Measurements from ENCODE around the gene AGAP5. TPM values are rescaled to one million over a fixed set of nuclear protein-coding genes. Genes with fewer than 3 reads are reported as not detected.
"Not testable (repeated sequence)": the region's sequence is repeated elsewhere in the genome, so short reads cannot be mapped to it uniquely, and the experiment has no call there.

Gene AGAP5
- total and polyA plus RNA-seq, 9 of the 15 experiments (the other 6 are each of a cell fraction or from before 2014, with no cell fraction given), result 0.32 to 7.5 (median 5.3) TPM

- H3K4me1 ChIP-seq (replicated peaks in 1 of 2; ENCODE audit: control insufficient read depth in 2 of 2, insufficient read depth in 2 of 2, low read length in 2 of 2); intact Hi-C loops (cut with micrococcal nuclease); in situ Hi-C loops (cut with MboI); H3K27ac ChIP-seq (ENCODE audit: extremely low read depth, low read depth, low read length); BruUV-seq (replicated peaks); ATAC-seq; H3K27me3 ChIP-seq (ENCODE audit: control insufficient read depth in 2 of 2, insufficient read depth in 2 of 2, low read length in 2 of 2); FAIRE-seq; H4K20me1 ChIP-seq (replicated peaks; ENCODE audit: control insufficient read depth, insufficient read depth, low read length); POLR2A ChIA-PET; DNase-seq (ENCODE audit: extremely low read depth in 1 of 4, low spot score in 3 of 4); H3K4me2 ChIP-seq (ENCODE audit: insufficient read depth, low read length); H3K4me3 ChIP-seq; H3K79me2 ChIP-seq (ENCODE audit: control insufficient read depth, insufficient read depth, low read length); H3K9me1 ChIP-seq (ENCODE audit: control insufficient read depth, insufficient read depth, low read length); CTCF ChIA-PET (ENCODE audit: low intra/inter-chr PET ratio); H3K9me3 ChIP-seq (replicated peaks; ENCODE audit: control insufficient read depth, insufficient read depth, low read depth, low read length); H2AFZ ChIP-seq (ENCODE audit: low read depth, low read length); H3K36me3 ChIP-seq (ENCODE audit: control insufficient read depth, insufficient read depth, low read length): not testable (repeated sequence)
- TF ChIP-seq FOSL1 (tag; conservative IDR thresholded peaks at IDR 0.05), result peak; percentile 35; the same call in 1 of the 2 replicates
- 29% methylated on average over 1 of the region's 1 CpG for WGBS (ENCODE audit: insufficient coverage, low coverage, missing lambda C conversion rate)
- H3K9ac ChIP-seq (ENCODE audit: insufficient read depth in 1 of 2, low read depth in 2 of 2, low read length in 2 of 2), result peak overlapping the region in 1 of 2 experiments; percentile 25; a peak in 1 of 4 replicates
Observed at GRCh38 chr10:73687641-73688040, 10.3 kb downstream of the AGAP5 start.

GRCh38 chr10:73674546-73674945 lies 23.4 kb downstream of the AGAP5 start:
- intact Hi-C loops (cut with micrococcal nuclease); CTCF ChIA-PET (ENCODE audit: low intra/inter-chr PET ratio); H4K20me1 ChIP-seq (replicated peaks; ENCODE audit: control insufficient read depth, insufficient read depth, low read length); in situ Hi-C loops (cut with MboI); FAIRE-seq; DNase-seq (ENCODE audit: extremely low read depth in 1 of 4, low spot score in 3 of 4); H3K79me2 ChIP-seq (ENCODE audit: control insufficient read depth, insufficient read depth, low read length); H3K9me1 ChIP-seq (ENCODE audit: control insufficient read depth, insufficient read depth, low read length); H3K4me2 ChIP-seq (ENCODE audit: insufficient read depth, low read length); BruUV-seq (replicated peaks); H3K4me3 ChIP-seq; H2AFZ ChIP-seq (ENCODE audit: low read depth, low read length); H3K27ac ChIP-seq (ENCODE audit: extremely low read depth, low read depth, low read length); H3K9me3 ChIP-seq (replicated peaks; ENCODE audit: control insufficient read depth, insufficient read depth, low read depth, low read length); H3K4me1 ChIP-seq (replicated peaks in 1 of 2; ENCODE audit: control insufficient read depth in 2 of 2, insufficient read depth in 2 of 2, low read length in 2 of 2); H3K36me3 ChIP-seq (ENCODE audit: control insufficient read depth, insufficient read depth, low read length); H3K9ac ChIP-seq (ENCODE audit: insufficient read depth in 1 of 2, low read depth in 2 of 2, low read length in 2 of 2); H3K27me3 ChIP-seq (ENCODE audit: control insufficient read depth in 2 of 2, insufficient read depth in 2 of 2, low read length in 2 of 2); POLR2A ChIA-PET; ATAC-seq: not testable (repeated sequence)
- WGBS (ENCODE audit: insufficient coverage, low coverage, missing lambda C conversion rate), result no CpG with 5 or more reads among the region's 20 CpGs

- H3K4me2 ChIP-seq (ENCODE audit: insufficient read depth, low read length); in situ Hi-C loops (cut with MboI); H3K4me1 ChIP-seq (replicated peaks in 1 of 2; ENCODE audit: control insufficient read depth in 2 of 2, insufficient read depth in 2 of 2, low read length in 2 of 2); H3K79me2 ChIP-seq (ENCODE audit: control insufficient read depth, insufficient read depth, low read length); DNase-seq (ENCODE audit: extremely low read depth in 1 of 4, low spot score in 3 of 4); H3K9ac ChIP-seq (ENCODE audit: insufficient read depth in 1 of 2, low read depth in 2 of 2, low read length in 2 of 2); ATAC-seq; BruUV-seq (replicated peaks); FAIRE-seq; intact Hi-C loops (cut with micrococcal nuclease); H3K9me3 ChIP-seq (replicated peaks; ENCODE audit: control insufficient read depth, insufficient read depth, low read depth, low read length); H2AFZ ChIP-seq (ENCODE audit: low read depth, low read length); CTCF ChIA-PET (ENCODE audit: low intra/inter-chr PET ratio); H4K20me1 ChIP-seq (replicated peaks; ENCODE audit: control insufficient read depth, insufficient read depth, low read length); H3K36me3 ChIP-seq (ENCODE audit: control insufficient read depth, insufficient read depth, low read length); H3K27me3 ChIP-seq (ENCODE audit: control insufficient read depth in 2 of 2, insufficient read depth in 2 of 2, low read length in 2 of 2); H3K9me1 ChIP-seq (ENCODE audit: control insufficient read depth, insufficient read depth, low read length); H3K4me3 ChIP-seq; H3K27ac ChIP-seq (ENCODE audit: extremely low read depth, low read depth, low read length): not testable (repeated sequence)
- POLR2A ChIA-PET, result interaction anchor here (0.6 kb wide), 1 partner anchor 17 kb away, joined by 4 read pairs; no protein-coding TSS in a partner anchor
- WGBS (ENCODE audit: insufficient coverage, low coverage, missing lambda C conversion rate), result 71% methylated on average over 2 of the region's 4 CpGs
Observed at GRCh38 chr10:73668378-73668777, 29.5 kb downstream of the AGAP5 start.

GRCh38 chr10:73666153-73666809 lies 31.6 kb downstream of the AGAP5 start:
- DNase-seq (ENCODE audit: extremely low read depth in 1 of 4, low spot score in 3 of 4); H3K9me1 ChIP-seq (ENCODE audit: control insufficient read depth, insufficient read depth, low read length); H3K27ac ChIP-seq (ENCODE audit: extremely low read depth, low read depth, low read length); H3K27me3 ChIP-seq (ENCODE audit: control insufficient read depth in 2 of 2, insufficient read depth in 2 of 2, low read length in 2 of 2); H3K79me2 ChIP-seq (ENCODE audit: control insufficient read depth, insufficient read depth, low read length); H3K36me3 ChIP-seq (ENCODE audit: control insufficient read depth, insufficient read depth, low read length); H3K9me3 ChIP-seq (replicated peaks; ENCODE audit: control insufficient read depth, insufficient read depth, low read depth, low read length); H3K9ac ChIP-seq (ENCODE audit: insufficient read depth in 1 of 2, low read depth in 2 of 2, low read length in 2 of 2); intact Hi-C loops (cut with micrococcal nuclease); POLR2A ChIA-PET; FAIRE-seq; H3K4me3 ChIP-seq; H3K4me2 ChIP-seq (ENCODE audit: insufficient read depth, low read length); ATAC-seq; CTCF ChIA-PET (ENCODE audit: low intra/inter-chr PET ratio); BruUV-seq (replicated peaks); in situ Hi-C loops (cut with MboI); H2AFZ ChIP-seq (ENCODE audit: low read depth, low read length); H4K20me1 ChIP-seq (replicated peaks; ENCODE audit: control insufficient read depth, insufficient read depth, low read length): not testable (repeated sequence)
- H3K4me1 ChIP-seq (replicated peaks in 1 of 2; ENCODE audit: control insufficient read depth in 2 of 2, insufficient read depth in 2 of 2, low read length in 2 of 2), result peaks cover under 1 to 15% of the 10 kb centered on the region in 2 experiments; a peak in 4 of 5 replicates
- WGBS (ENCODE audit: insufficient coverage, low coverage, missing lambda C conversion rate), result 37% methylated on average over 4 of the region's 5 CpGs
